Iris pigment epithelial cell (primary cell): ENCODE data around the gene CYP2B6.
A peak's percentile ranks its signal among the peaks of the same experiment; 100 is the strongest.
"Not testable (repeated sequence)": the region's sequence is repeated elsewhere in the genome, so short reads cannot be mapped to it uniquely, and the experiment has no call there.

ENCODE experiments used
- DNase-seq: peaks from one replicate; pipeline ENCODE4 v3.0.0-alpha.2; 2011; ENCODE audit warnings: low read depth

The CYP2B6 gene

DNA sequence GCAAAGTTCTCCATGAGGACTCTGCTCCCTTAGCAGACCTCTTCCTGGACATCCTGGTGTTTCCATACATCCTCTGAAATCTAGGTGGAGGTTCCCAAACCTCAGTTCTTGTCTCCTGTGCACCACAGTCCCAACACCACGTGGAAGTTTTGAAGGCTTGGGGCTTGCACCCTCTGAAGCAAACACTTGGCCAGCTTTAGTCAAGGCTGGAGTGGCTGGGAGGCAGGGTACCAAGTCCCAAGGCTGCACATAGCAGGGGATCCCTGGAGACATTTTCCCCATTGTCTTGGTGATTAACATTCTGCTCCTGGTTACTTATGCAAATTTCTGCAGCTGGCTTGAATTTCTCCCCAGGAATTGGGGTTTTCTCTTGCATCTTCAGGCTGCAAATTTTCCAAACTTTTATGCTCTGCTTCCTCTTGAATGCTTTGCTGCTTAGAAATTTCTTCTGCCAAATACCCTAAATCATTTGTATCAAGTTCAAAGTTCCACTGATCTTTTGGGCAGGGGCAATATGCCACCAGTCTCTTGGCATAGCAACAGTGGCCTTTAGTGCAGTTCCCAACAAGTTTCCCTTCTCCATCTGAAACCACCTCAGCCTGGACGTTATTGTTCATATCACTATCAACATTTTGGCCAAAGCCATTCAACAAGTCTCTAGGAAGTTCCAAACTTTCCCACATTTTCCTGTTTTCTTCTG lies 10.2 kb upstream of the CYP2B6 start:
- not testable (repeated sequence) for DNase-seq

DNA sequence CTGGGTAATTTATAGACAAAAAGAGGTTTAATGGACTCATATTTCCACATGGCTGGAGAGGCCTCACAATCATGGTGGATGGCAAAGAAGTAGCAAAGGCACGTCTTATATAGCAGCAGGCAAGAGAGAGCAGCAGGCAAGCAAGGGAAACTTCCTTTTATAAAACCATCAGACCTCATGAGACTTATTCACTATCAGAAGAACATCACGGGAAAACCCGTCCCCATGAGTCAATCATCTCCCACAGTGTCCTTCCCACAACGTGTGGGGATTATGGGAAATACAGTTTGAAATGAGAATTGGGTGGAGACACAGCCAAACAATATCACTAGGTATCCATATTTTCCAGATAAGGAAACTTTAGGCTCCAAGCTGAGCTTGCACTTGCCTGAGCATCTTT lies 9.5 kb upstream of the CYP2B6 start:
- no peak for DNase-seq

DNA sequence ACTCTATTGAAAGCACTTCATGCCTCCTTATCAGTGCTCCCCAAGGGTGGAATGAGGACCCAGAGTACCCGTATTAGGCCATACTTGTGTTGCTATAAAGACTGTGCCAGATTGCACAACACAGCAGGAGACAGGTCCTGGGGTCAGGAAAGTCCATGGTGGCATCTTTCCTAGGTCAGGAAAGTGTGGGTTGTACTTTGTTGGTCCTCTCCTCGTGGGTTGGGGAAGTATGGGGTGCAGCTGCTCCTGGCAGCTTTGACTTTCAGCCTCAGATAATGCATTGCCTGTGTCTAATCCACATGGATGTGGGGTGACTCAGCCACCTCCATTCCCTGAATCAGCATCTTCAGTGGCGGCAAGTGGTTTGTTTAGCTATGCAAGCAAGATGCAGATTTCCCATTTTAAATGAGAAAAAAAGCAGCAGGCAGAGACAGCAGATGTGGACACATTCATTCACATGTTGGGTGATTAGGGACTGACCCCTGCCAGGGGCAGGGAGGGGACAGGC lies 8.4 kb upstream of the CYP2B6 start:
- DNase-seq: peak; percentile 26

DNA sequence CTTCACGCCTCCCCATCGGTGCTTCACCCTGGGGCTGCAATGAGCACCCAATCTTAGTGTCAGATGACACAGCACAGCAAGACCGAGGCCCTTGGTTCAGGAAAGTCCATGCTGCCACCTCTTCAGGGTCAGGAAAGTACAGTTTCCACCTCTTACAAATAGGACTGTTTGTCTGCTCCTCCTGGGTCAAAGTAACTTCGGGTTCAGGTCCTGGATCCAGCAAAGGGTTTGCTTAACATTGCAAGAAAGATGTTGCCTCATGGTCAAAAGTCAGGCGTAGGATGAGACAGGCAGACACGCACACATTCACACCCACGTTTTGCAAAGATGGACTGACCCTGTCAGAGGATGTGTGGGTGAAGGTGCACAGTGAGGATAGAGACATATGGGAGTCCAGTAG lies 1.6 kb upstream of the CYP2B6 start:
- no peak for DNase-seq

GRCh38 chr19:40995355-40995754 lies 4.3 kb downstream of the CYP2B6 start:
- no peak for DNase-seq

- not testable (repeated sequence) for DNase-seq
These were observed 7.9 kb downstream of the CYP2B6 start for GRCh38 chr19:40999018-40999417.

- DNase-seq: peak; percentile 12
These were observed 9.2 kb downstream of the CYP2B6 start for GRCh38 chr19:41000310-41000737.

GRCh38 chr19:41001243-41001971 lies 10.3 kb downstream of the CYP2B6 start:
- DNase-seq: no peak

DNA sequence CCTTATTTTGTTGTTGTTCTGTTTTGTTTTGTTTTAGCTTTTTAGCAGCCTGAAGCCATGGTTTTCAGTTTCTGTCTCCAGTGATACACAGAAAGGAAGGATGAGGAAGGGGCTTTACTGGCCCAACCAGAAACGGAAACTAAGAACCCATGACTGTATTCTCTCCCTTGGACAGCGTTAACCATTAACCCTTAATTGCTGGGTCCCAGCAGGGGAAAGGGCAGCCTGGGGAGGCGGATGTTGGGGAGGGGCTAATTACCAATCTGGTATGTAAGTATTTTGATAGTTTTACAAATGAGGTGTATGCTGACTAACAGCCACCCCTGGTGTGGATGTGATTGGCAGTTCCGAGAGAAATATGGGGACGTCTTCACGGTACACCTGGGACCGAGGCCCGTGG lies 12.6 kb downstream of the CYP2B6 start:
- not testable (repeated sequence) for DNase-seq

DNA sequence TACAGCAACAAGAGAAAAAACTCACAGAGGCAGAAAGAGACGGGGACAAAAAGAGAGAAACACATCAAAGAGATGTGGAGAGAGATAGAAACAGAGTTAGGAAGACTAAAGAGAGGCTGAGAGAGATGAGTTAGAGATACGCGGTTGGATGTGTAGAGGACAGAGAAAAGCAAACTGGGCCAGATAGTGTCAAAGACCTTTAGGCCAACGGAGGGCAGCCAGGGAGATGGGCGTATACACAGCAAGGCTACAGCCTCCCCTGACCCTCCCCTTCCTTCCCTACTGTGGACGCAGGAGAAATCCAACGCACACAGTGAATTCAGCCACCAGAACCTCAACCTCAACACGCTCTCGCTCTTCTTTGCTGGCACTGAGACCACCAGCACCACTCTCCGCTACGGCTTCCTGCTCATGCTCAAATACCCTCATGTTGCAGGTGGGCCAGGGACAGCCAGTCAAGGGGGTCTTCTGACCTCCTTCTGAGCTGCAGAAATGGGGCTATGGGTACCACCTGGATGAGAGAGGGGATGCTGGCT lies 18.7 kb downstream of the CYP2B6 start:
- no peak for DNase-seq

DNA sequence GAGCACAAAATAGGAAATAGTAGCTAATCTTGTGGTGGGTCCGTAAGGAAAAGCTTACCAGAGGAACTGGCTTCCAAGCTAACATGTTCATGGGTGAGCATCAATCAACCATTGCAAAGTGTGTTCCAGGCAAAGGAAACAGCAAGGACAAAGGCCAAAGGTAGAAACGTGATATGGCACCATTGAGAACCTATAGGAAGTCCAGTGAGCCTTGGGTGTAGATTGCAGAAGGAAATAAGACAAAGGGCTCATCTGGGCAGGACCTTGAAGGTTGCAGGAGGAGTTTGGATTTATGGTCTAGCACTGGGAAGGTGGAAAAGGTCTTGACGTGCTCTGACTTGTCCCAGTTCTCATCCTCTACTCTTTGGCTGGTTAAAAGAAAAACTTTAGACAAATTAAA lies 22.3 kb downstream of the CYP2B6 start:
- DNase-seq: no peak

GRCh38 chr19:41014643-41015042 lies 23.6 kb downstream of the CYP2B6 start:
- no peak for DNase-seq

DNA sequence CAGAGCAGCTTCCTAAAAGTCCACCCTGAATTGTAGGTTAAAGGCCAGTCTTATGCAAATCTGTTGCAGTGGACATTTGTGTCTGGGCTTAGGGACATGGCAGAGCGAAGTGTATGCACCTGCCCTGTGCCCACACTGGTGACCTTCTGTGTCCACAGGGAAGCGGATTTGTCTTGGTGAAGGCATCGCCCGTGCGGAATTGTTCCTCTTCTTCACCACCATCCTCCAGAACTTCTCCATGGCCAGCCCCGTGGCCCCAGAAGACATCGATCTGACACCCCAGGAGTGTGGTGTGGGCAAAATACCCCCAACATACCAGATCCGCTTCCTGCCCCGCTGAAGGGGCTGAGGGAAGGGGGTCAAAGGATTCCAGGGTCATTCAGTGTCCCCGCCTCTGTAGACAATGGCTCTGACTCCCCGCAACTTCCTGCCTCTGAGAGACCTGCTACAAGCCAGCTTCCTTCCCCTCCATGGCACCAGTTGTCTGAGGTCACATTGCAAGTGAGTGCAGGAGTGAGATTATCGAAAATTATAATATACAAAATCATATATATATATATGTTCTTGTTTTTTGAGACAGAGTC lies 25.5 kb downstream of the CYP2B6 start:
- DNase-seq: no peak

DNA sequence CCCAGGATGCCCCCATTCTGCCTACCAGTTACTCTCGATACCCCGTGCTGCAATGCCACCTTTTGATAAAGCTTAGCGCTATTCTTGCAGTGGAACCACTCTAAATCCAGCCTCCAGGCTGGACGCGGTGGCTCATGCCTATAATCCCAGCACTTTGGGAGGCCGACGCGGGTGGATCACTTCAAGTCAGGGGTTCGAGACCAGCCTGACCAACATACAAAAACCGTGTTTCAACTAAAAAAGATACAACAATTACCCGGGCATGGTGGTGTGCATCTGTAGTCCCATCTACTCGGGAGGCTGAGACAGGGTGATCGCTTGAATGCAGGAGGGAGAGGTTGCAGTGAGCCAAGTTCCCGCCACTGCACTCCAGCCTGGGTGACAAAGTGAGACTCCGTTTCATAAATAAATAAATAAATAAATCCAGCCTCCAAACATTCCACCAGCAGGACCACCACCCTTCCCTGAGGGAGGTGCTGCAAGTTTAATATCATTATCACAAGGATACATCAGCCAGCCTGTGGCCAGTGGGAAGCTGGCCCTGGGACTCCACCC lies 27.7 kb downstream of the CYP2B6 start:
- DNase-seq: no peak

DNA sequence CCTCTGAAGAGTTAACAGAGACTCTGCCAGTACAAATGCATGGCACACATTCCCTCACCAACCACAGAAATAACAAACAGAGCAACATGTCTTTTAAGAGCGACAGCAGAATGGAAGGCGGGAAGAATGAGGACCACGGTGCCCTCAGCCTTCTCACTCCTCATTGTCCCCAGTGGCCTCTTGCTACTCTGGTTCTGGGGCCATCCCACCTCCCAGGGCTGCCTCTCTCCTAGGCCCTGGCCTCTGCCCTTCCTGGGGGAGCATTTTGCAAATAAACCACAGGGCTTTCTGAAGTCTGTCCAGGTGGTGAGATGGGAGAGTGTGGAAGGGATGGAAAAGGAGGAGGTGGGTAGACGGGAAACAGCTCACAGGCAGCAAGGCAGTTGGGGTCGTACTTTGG lies 28.3 kb downstream of the CYP2B6 start:
- no peak for DNase-seq

GRCh38 chr19:41023193-41023592 lies 32.1 kb downstream of the CYP2B6 start:
- DNase-seq: no peak

- DNase-seq: no peak
These were observed 34.3 kb downstream of the CYP2B6 start for GRCh38 chr19:41025411-41025810.

DNA sequence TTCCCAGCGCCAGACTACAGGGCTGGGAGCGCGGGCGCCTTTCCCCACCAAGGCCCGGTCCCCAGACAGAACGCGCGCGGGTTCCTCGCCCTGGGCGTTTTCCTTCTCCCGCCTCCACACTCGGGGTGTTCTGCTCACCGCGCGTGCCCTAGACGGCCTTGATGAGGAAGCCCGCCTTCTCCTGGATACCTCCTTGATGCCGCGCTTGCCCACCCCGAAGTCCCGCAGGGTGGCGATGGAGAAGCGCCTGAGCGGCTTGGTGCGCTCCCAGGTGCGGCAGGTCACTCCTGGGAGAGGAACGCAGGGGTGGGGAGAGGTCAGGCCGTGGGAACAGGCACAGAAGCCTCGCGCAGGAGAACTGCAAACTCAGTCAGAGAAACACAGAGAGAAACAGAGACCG lies 34.8 kb downstream of the CYP2B6 start:
- no peak for DNase-seq

GRCh38 chr19:41027273-41027967 lies 36.3 kb downstream of the CYP2B6 start:
- no peak for DNase-seq

DNA sequence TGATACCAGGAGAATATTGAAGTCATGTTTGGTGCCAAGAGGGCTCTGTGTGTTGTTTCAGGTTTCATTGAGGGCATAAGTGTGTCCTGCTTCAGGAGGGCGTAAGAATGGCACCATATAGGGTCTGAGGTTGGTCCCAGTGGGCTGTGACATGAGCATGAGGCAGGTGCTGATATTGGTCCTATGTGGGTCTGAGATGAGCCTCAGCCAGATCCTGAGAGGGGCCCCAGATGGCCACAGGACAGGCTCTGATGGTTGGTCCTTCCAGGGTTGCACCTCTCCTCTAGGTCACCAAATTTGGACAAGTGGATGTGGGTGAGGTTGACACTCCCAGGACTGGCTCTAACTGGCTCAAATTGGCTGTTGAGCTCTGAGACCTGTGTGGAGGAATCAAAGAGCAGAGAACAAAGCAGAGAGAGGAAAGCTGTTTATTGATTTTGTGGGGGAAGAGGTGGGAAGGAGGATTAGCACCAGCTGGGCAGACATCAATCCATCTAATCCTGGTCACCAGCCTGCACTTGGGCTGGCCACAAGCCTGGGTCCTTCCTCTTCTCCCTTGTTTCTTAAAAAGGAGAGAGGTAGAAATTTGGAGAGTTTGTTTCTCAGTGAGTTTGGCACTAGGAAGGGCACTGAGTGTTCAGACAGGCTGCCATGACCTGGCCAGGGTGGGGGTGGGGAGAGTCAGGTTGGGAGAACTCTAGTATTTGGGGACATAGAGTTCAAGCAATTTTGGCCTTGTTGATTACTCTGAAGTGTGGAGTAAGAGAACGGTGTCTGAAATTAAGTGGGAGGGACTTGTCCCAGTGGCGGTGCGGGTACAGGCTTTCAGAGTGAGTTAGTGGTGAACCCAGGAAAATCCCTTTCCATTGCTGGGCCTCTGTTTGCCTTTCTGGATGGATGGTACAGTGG lies 38.7 kb downstream of the CYP2B6 start:
- DNase-seq: no peak

GRCh38 chr19:41030651-41031050 lies 39.6 kb downstream of the CYP2B6 start:
- no peak for DNase-seq
